Measurements from ENCODE around the gene CT55. TPM values are rescaled to one million over a fixed set of nuclear protein-coding genes. Genes with fewer than 3 reads are reported as not detected.
"Not testable (repeated sequence)": the region's sequence is repeated elsewhere in the genome, so short reads cannot be mapped to it uniquely, and the experiment has no call there.

CT55 gene
- total RNA-seq, 1 donor from 2014 or later: not detected

DNA sequence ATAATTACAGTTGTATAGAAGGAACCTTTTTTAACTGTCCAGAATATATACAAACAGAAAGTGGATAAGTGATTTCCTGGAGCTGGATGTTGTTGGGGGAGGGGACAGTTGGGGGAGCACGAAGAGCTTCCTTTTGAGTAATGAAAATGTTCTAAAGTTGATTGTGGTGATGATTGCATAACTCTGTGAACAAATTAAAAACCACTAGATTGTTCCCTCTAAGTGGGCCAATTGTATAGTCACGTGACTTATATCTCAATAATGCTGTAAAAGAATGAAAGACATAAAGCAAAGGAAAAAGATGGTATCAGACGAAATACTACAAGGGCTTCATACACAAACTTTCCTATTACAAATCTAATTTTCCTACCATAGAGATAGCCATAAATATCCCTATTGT is 2.7 kb downstream of the CT55 start:
- Histone ChIP-seq H3K36me3 (ENCODE audit: control insufficient read depth, insufficient read depth, low read length) (no peaks in the 10 kb centered on the region), H3K4me3 (ENCODE audit: low read depth, low read length) (no peak overlapping the region), H3K27me3 (ENCODE audit: control insufficient read depth, insufficient read depth, low read length) (no peaks in the 10 kb centered on the region)
- no peak for TF ChIP-seq CTCF (IDR thresholded peaks at IDR 0.05; ENCODE audit: insufficient read depth, low read length, poor library complexity, severe bottlenecking)
- DNase-seq (ENCODE audit: low read depth): no peak

DNA sequence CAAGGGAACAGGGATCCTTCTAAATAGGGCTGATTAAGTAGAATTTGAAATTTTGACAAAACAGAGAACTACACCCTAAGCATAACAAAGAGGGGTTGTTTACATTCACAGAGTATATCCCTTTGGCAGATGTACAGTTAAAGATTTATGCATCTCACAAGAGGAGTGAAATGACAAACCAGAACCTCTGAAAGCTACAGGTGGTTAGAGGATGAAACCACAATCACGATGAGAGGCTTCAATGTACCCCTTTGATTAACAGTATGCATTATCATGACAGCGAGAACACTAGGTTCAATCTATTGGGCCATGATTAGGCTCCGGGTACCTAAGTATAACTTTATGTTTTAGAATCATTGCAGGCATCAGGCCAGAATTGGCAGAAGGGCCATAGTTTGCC is 16.5 kb downstream of the CT55 start:
- not testable (repeated sequence) for DNase-seq (ENCODE audit: low read depth); H3K4me3 ChIP-seq (ENCODE audit: low read depth, low read length); H3K36me3 ChIP-seq (ENCODE audit: control insufficient read depth, insufficient read depth, low read length); H3K27me3 ChIP-seq (ENCODE audit: control insufficient read depth, insufficient read depth, low read length)

DNA sequence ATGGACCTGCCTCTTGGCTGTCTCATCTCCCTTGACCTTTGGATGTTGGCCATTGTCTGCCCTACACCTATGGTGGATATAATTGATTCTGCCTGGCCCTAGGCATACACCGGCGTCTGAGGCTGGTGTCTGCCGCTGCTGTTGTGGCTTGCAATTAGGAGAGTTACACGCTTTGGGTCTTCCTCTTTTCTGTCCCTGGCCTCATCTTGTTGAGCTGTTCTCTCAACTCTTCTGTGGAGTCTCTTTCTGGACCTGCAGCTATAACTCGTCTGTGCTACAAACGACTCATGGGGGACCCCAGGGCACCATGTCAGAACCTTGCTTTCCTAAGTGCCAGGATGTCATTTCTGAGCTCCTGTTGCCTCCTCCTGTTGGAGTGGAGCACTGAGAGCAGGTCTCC is 45.1 kb downstream of the CT55 start:
- not testable (repeated sequence) for H3K4me3 ChIP-seq (ENCODE audit: low read depth, low read length); H3K27me3 ChIP-seq (ENCODE audit: control insufficient read depth, insufficient read depth, low read length); DNase-seq (ENCODE audit: low read depth); H3K36me3 ChIP-seq (ENCODE audit: control insufficient read depth, insufficient read depth, low read length)

- H3K27me3 ChIP-seq (ENCODE audit: control insufficient read depth, insufficient read depth, low read length); H3K36me3 ChIP-seq (ENCODE audit: control insufficient read depth, insufficient read depth, low read length); DNase-seq (ENCODE audit: low read depth); H3K4me3 ChIP-seq (ENCODE audit: low read depth, low read length): not testable (repeated sequence)
These were observed 51.1 kb downstream of the CT55 start, which contains the start of gene ETDB for GRCh38 chrX:135120056-135120576. Gene ETDB (minus strand): TSS chrX:135120526. CDS start chrX:135119261, 1,265 bp downstream.

GRCh38 chrX:135116064-135116463 is 55.1 kb downstream of the CT55 start:
- not testable (repeated sequence) for DNase-seq (ENCODE audit: low read depth)

DNA sequence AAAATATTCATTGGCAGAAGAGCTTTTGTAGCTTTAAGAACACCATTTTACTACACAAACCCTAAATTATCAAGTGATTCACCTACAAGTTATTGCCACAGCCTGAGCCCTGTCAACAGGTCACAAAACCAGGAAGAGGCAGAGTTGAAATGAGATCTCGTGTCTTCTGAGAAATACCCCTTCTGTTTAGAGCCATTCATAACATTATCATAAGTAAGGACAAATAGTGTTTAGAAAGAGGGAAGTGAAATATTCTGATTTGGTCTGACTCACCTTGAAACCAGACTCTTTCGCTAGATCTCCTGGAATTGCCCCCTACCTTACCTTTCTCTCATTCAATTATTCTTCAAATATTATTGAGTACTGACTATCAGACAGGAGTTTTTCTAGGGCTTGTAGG is 56.8 kb downstream of the CT55 start:
- H3K36me3 ChIP-seq (ENCODE audit: control insufficient read depth, insufficient read depth, low read length): no peaks in the 10 kb centered on the region
- no peak overlapping the region for H3K4me3 ChIP-seq (ENCODE audit: low read depth, low read length)
- TF ChIP-seq CTCF (IDR thresholded peaks at IDR 0.05; ENCODE audit: insufficient read depth, low read length, poor library complexity, severe bottlenecking): no peak
- no peak for DNase-seq (ENCODE audit: low read depth)
- no peaks in the 10 kb centered on the region for H3K27me3 ChIP-seq (ENCODE audit: control insufficient read depth, insufficient read depth, low read length)

More at GRCh38 chrX:135116064-135116463, 55.1 kb downstream of the CT55 start:
- H3K27me3 ChIP-seq (ENCODE audit: control insufficient read depth, insufficient read depth, low read length); H3K36me3 ChIP-seq (ENCODE audit: control insufficient read depth, insufficient read depth, low read length); H3K4me3 ChIP-seq (ENCODE audit: low read depth, low read length): not testable (repeated sequence)

GRCh38 chrX:135112743-135113142 is 58.5 kb downstream of the CT55 start:
- DNase-seq (ENCODE audit: low read depth): no peak
- Histone ChIP-seq H3K4me3 (ENCODE audit: low read depth, low read length) (no peak overlapping the region), H3K27me3 (ENCODE audit: control insufficient read depth, insufficient read depth, low read length) (no peaks in the 10 kb centered on the region), H3K36me3 (ENCODE audit: control insufficient read depth, insufficient read depth, low read length) (no peaks in the 10 kb centered on the region)
- no peak for TF ChIP-seq CTCF (IDR thresholded peaks at IDR 0.05; ENCODE audit: insufficient read depth, low read length, poor library complexity, severe bottlenecking)

GRCh38 chrX:135112096-135112729 is 59.0 kb downstream of the CT55 start:
- peak; percentile 71 for TF ChIP-seq CTCF (IDR thresholded peaks at IDR 0.05; ENCODE audit: insufficient read depth, low read length, poor library complexity, severe bottlenecking)
- Histone ChIP-seq H3K27me3 (ENCODE audit: control insufficient read depth, insufficient read depth, low read length) (no peaks in the 10 kb centered on the region), H3K36me3 (ENCODE audit: control insufficient read depth, insufficient read depth, low read length) (no peaks in the 10 kb centered on the region), H3K4me3 (ENCODE audit: low read depth, low read length) (no peak overlapping the region)
- DNase-seq (ENCODE audit: low read depth): no peak
